Measurements from ENCODE around the gene DCST2.

Gene DCST2

GRCh38 chr1:155057104-155057503 is 23.5 kb upstream of the DCST2 start:
- Histone ChIP-seq H3K9ac (ENCODE audit: low read length) (no peak overlapping the region), H3K79me1 (ENCODE audit: low read length) (no peaks in the 10 kb centered on the region), H3K4me2 (ENCODE audit: low read length) (no peak overlapping the region), H3K4me3 (ENCODE audit: low read depth, low read length) (no peak overlapping the region), H2BK5ac (ENCODE audit: low read depth, low read length, poor library complexity) (no peak overlapping the region), H2AK5ac (ENCODE audit: low read length) (no peak overlapping the region), H4K12ac (ENCODE audit: low read depth, low read length) (no peak overlapping the region), H3K23ac (ENCODE audit: low read length) (no peak overlapping the region), H2BK120ac (ENCODE audit: insufficient read depth, low read length, poor library complexity) (no peak overlapping the region), H3K9me3 (ENCODE audit: insufficient read depth, low read depth, low read length) (no peaks in the 10 kb centered on the region), H3K36me3 (ENCODE audit: control insufficient read depth in 1 of 2, insufficient read depth in 2 of 2, low read length in 2 of 2) (peaks cover 3 to 4% of the 10 kb centered on the region in 2 experiments), H3K4ac (ENCODE audit: low read depth, low read length) (no peak overlapping the region), H2BK12ac (ENCODE audit: low read length) (no peak overlapping the region), H4K8ac (ENCODE audit: low read depth, low read length) (no peak overlapping the region), H2AFZ (ENCODE audit: insufficient read depth, low read length, poor library complexity) (no peak overlapping the region), H3K79me2 (ENCODE audit: control insufficient read depth, insufficient read depth, low read length, poor library complexity) (no peaks in the 10 kb centered on the region), H3K4me1 (ENCODE audit: control insufficient read depth in 1 of 2, insufficient read depth in 2 of 2, low read length in 2 of 2) (peaks cover 4 to 8% of the 10 kb centered on the region in 2 experiments), H4K91ac (ENCODE audit: low read depth, low read length) (no peak overlapping the region), H3K27ac (ENCODE audit: low read depth, low read length) (no peak overlapping the region), H3K18ac (ENCODE audit: low read length) (no peak overlapping the region), H3K27me3 (ENCODE audit: insufficient read depth, low read length) (no peaks in the 10 kb centered on the region), H3K14ac (ENCODE audit: low read length) (no peak overlapping the region)
- WGBS (ENCODE audit: extremely low coverage, insufficient coverage, insufficient read length), result no CpG with 5 or more reads among the region's 8 CpGs
- no peak for DNase-seq

GRCh38 chr1:155053531-155054105 is 20.0 kb upstream of the DCST2 start:
- peak; percentile 21 to 63 for DNase-seq
- no peak overlapping the region for H4K12ac ChIP-seq (ENCODE audit: low read depth, low read length)
- no CpG with 5 or more reads among the region's 7 CpGs for WGBS (ENCODE audit: extremely low coverage, insufficient coverage, insufficient read length)
- no peak overlapping the region for H3K4me2 ChIP-seq (ENCODE audit: low read length)
- peaks cover 7% of the 10 kb centered on the region for H3K79me1 ChIP-seq (ENCODE audit: low read length)
- H2AFZ ChIP-seq (ENCODE audit: insufficient read depth, low read length, poor library complexity), result no peak overlapping the region
- H4K91ac ChIP-seq (ENCODE audit: low read depth, low read length), result no peak overlapping the region
- no peak overlapping the region for H3K27ac ChIP-seq (ENCODE audit: low read depth, low read length)
- H3K9me3 ChIP-seq (ENCODE audit: insufficient read depth, low read depth, low read length), result no peaks in the 10 kb centered on the region
- no peak overlapping the region for H3K14ac ChIP-seq (ENCODE audit: low read length)
- H3K23ac ChIP-seq (ENCODE audit: low read length), result peak overlapping the region; percentile 42
- H2AK5ac ChIP-seq (ENCODE audit: low read length), result no peak overlapping the region
- no peak overlapping the region for H3K4me3 ChIP-seq (ENCODE audit: low read depth, low read length)
- no peak overlapping the region for H2BK5ac ChIP-seq (ENCODE audit: low read depth, low read length, poor library complexity)
- H3K27me3 ChIP-seq (ENCODE audit: insufficient read depth, low read length), result no peaks in the 10 kb centered on the region
- H2BK120ac ChIP-seq (ENCODE audit: insufficient read depth, low read length, poor library complexity), result no peak overlapping the region
- peaks cover 3 to 4% of the 10 kb centered on the region in 2 experiments for H3K36me3 ChIP-seq (ENCODE audit: control insufficient read depth in 1 of 2, insufficient read depth in 2 of 2, low read length in 2 of 2)
- peaks cover 18 to 27% of the 10 kb centered on the region in 2 experiments for H3K4me1 ChIP-seq (ENCODE audit: control insufficient read depth in 1 of 2, insufficient read depth in 2 of 2, low read length in 2 of 2)
- no peak overlapping the region for H2BK12ac ChIP-seq (ENCODE audit: low read length)
- H3K4ac ChIP-seq (ENCODE audit: low read depth, low read length), result no peak overlapping the region
- no peak overlapping the region for H3K18ac ChIP-seq (ENCODE audit: low read length)
- no peak overlapping the region for H4K8ac ChIP-seq (ENCODE audit: low read depth, low read length)
- H3K9ac ChIP-seq (ENCODE audit: low read length), result no peak overlapping the region
- H3K79me2 ChIP-seq (ENCODE audit: control insufficient read depth, insufficient read depth, low read length, poor library complexity), result peaks cover 4% of the 10 kb centered on the region

GRCh38 chr1:155052439-155053395 is 19.1 kb upstream of the DCST2 start:
- Histone ChIP-seq H2AK5ac (ENCODE audit: low read length) (no peak overlapping the region), H2BK120ac (ENCODE audit: insufficient read depth, low read length, poor library complexity) (no peak overlapping the region), H3K18ac (ENCODE audit: low read length) (no peak overlapping the region), H3K9ac (ENCODE audit: low read length) (no peak overlapping the region), H3K4me1 (ENCODE audit: control insufficient read depth in 1 of 2, insufficient read depth in 2 of 2, low read length in 2 of 2) (peaks cover 18 to 27% of the 10 kb centered on the region in 2 experiments), H4K8ac (ENCODE audit: low read depth, low read length) (no peak overlapping the region), H3K27me3 (ENCODE audit: insufficient read depth, low read length) (no peaks in the 10 kb centered on the region), H3K4me3 (ENCODE audit: low read depth, low read length) (no peak overlapping the region), H3K79me1 (ENCODE audit: low read length) (peaks cover 7% of the 10 kb centered on the region), H3K36me3 (ENCODE audit: control insufficient read depth in 1 of 2, insufficient read depth in 2 of 2, low read length in 2 of 2) (peaks cover 3% of the 10 kb centered on the region in 2 experiments), H2BK12ac (ENCODE audit: low read length) (no peak overlapping the region), H2BK5ac (ENCODE audit: low read depth, low read length, poor library complexity) (no peak overlapping the region), H3K4ac (ENCODE audit: low read depth, low read length) (no peak overlapping the region), H4K12ac (ENCODE audit: low read depth, low read length) (no peak overlapping the region), H3K9me3 (ENCODE audit: insufficient read depth, low read depth, low read length) (no peaks in the 10 kb centered on the region), H3K4me2 (ENCODE audit: low read length) (no peak overlapping the region), H3K14ac (ENCODE audit: low read length) (no peak overlapping the region), H4K91ac (ENCODE audit: low read depth, low read length) (no peak overlapping the region), H3K23ac (ENCODE audit: low read length) (no peak overlapping the region), H2AFZ (ENCODE audit: insufficient read depth, low read length, poor library complexity) (no peak overlapping the region), H3K79me2 (ENCODE audit: control insufficient read depth, insufficient read depth, low read length, poor library complexity) (peaks cover 4% of the 10 kb centered on the region), H3K27ac (ENCODE audit: low read depth, low read length) (no peak overlapping the region)
- WGBS (ENCODE audit: extremely low coverage, insufficient coverage, insufficient read length), result no CpG with 5 or more reads among the region's 12 CpGs
- no peak for DNase-seq

GRCh38 chr1:155051777-155052398 is 18.3 kb upstream of the DCST2 start:
- H3K4me3 ChIP-seq (ENCODE audit: low read depth, low read length), result peak overlapping the region; percentile 69
- no CpG with 5 or more reads among the region's 27 CpGs for WGBS (ENCODE audit: extremely low coverage, insufficient coverage, insufficient read length)

More at GRCh38 chr1:155051777-155052398, 18.3 kb upstream of the DCST2 start:
- Histone ChIP-seq H3K4ac (ENCODE audit: low read depth, low read length) (no peak overlapping the region), H3K4me2 (ENCODE audit: low read length) (peak overlapping the region; percentile 91), H3K79me2 (ENCODE audit: control insufficient read depth, insufficient read depth, low read length, poor library complexity) (peaks cover 4% of the 10 kb centered on the region), H4K12ac (ENCODE audit: low read depth, low read length) (no peak overlapping the region), H4K8ac (ENCODE audit: low read depth, low read length) (peak overlapping the region; percentile 22), H3K27me3 (ENCODE audit: insufficient read depth, low read length) (no peaks in the 10 kb centered on the region), H3K79me1 (ENCODE audit: low read length) (peaks cover 7% of the 10 kb centered on the region), H2BK12ac (ENCODE audit: low read length) (no peak overlapping the region), H2BK120ac (ENCODE audit: insufficient read depth, low read length, poor library complexity) (no peak overlapping the region), H3K36me3 (ENCODE audit: control insufficient read depth in 1 of 2, insufficient read depth in 2 of 2, low read length in 2 of 2) (peaks cover 0 to 3% of the 10 kb centered on the region in 2 experiments), H3K27ac (ENCODE audit: low read depth, low read length) (no peak overlapping the region), H3K4me1 (ENCODE audit: control insufficient read depth in 1 of 2, insufficient read depth in 2 of 2, low read length in 2 of 2) (peaks cover 18 to 27% of the 10 kb centered on the region in 2 experiments), H3K23ac (ENCODE audit: low read length) (no peak overlapping the region), H2AK5ac (ENCODE audit: low read length) (no peak overlapping the region), H2BK5ac (ENCODE audit: low read depth, low read length, poor library complexity) (no peak overlapping the region), H3K9me3 (ENCODE audit: insufficient read depth, low read depth, low read length) (no peaks in the 10 kb centered on the region), H3K9ac (ENCODE audit: low read length) (no peak overlapping the region), H3K18ac (ENCODE audit: low read length) (no peak overlapping the region), H3K14ac (ENCODE audit: low read length) (peak overlapping the region; percentile 40), H4K91ac (ENCODE audit: low read depth, low read length) (no peak overlapping the region), H2AFZ (ENCODE audit: insufficient read depth, low read length, poor library complexity) (peak overlapping the region; percentile 11)
- DNase-seq, result peak in 1 of 2 donors; percentile 29
